LHCN-M2 (cell line): ENCODE results near the gene HMGN5. TPM values are rescaled to one million over a fixed set of nuclear protein-coding genes. Genes with fewer than 3 reads are reported as not detected.

Experiments used
- DNase-seq: peaks from one replicate; pipeline ENCODE4 v3.0.0-alpha.2; 2012; ENCODE audit warnings: low read depth
- total RNA-seq: library from RNA; depleted of rRNA; stranded (reverse); fragments of >200 nt; gene quantifications from 2 replicates; pipeline ENCODE4 v1.2.3, GENCODE V29; 2014; rRNA removed

Gene HMGN5
- total RNA-seq, 1 experiment from 2014 or later: 1.8 TPM

DNA sequence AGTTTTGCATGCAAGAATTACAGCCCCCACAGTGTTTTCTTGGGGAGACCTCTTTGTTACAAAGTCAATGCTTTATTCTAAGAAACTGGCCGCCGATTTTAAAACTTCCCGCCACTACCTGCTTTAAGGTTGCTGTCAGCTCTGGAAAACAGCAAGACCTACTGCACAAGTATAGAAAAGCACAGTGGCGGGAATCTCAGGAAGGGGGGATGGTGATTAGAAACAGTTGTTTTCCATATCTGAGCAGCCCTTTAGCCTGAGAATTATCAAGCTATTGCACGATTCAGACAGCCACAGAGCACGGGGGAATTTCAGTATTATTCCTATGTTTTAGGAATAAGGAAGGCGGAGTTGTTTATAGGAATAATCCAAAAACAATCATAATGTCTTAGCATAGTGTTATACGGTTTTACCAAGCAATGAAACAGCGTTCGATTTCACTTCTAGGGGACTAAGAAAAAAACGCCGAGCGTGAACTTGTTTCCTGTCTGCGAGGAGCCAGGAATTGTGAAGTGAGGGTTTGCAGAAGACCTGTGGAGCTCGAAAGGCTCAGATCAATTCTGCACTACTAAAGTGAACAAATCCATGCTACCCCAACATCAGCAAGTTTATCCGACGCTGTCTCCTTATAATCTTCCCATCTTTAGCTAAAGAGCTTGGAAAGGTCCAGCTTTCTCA lies 81.3 kb downstream of the HMGN5 start:
- DNase-seq: no peak

GRCh38 chrX:81114757-81115156 lies 87.0 kb downstream of the HMGN5 start:
- no peak for DNase-seq

DNA sequence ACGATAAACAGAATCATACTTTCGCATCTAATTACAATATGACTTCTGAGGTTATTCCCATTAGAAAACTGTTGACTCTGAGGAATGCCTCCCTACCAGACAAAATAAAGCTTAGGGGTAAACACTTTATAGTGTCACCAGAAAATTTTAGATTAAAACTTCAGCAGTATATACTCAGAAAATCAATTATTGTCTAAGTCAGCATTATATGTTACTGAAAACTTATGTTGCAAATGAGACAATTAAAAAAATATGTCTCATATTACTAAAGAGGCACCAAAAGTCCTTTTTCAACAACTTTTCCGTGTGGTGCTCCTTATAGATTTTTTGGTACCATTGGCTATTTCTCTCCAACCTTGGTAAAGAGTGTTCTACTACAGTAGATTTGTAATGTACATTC lies 91.4 kb downstream of the HMGN5 start:
- no peak for DNase-seq

DNA sequence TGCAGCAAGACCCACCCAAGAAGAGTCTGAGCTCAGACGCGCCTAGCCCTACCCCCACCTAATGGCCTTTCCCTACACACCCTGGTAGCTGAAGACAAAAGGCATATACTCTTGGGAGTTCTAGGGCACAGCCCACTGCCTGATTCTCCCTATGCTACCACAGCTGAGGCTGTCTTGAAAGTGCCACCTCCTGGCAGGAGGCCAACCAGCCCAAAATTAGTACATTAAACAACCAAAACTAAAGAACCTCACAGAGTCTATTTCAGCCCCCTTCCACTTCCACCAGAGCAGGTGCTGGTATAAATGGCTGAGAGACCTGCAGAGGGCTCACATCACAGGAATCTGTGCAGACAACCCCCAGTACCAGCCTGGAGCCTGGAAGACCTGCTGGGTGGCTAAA lies 119.1 kb downstream of the HMGN5 start:
- no peak for DNase-seq

Other genes with a start within 250 kb of the HMGN5 start
- 115 and 117 TPM in 2 replicates for gene SH3BGRL, start 189 bp upstream of the HMGN5 start, total RNA-seq